Loucy (cell line): ENCODE measurements around the gene BCCIP.

ENCODE experiments used
- H2AFZ ChIP-seq: fragments of 200-600 bp; sonication (generic); 2 replicates; pipeline ENCODE4 v1.6.0; 2016; ENCODE audit warnings: antibody characterized with exemption, mild to moderate bottlenecking, low read length, moderate library complexity
- H3F3A ChIP-seq: fragments of 200-600 bp; 2 replicates; pipeline ENCODE4 v1.6.0; 2016; ENCODE audit warnings: antibody characterized with exemption, low read depth, mild to moderate bottlenecking
- H3K27me3 ChIP-seq: fragments of 200-600 bp; sonication (generic); 2 replicates; pipeline ENCODE4 v1.6.1; 2014; ENCODE audit warnings: low read length, mild to moderate bottlenecking; ENCODE audit not compliant: insufficient read depth, poor library complexity, severe bottlenecking
- H3K36me3 ChIP-seq: fragments of 200-600 bp; sonication (generic); 2 replicates; pipeline ENCODE4 v1.6.1; 2016; ENCODE audit warnings: low read length; ENCODE audit not compliant: insufficient read depth
- H3K4me1 ChIP-seq: fragments of 200-600 bp; sonication (generic); 2 replicates; pipeline ENCODE4 v1.5.1; 2014; ENCODE audit warnings: low read length, mild to moderate bottlenecking; ENCODE audit not compliant: insufficient read depth, poor library complexity, severe bottlenecking
- H3K4me2 ChIP-seq: fragments of 200-600 bp; sonication (generic); 2 replicates; pipeline ENCODE4 v1.6.0; 2014; ENCODE audit warnings: antibody characterized with exemption, low read length, low read depth, mild to moderate bottlenecking; ENCODE audit not compliant: poor library complexity, severe bottlenecking
- H3K4me3 ChIP-seq: fragments of 200-600 bp; sonication (generic); 2 replicates; pipeline ENCODE4 v1.5.1; 2014; ENCODE audit warnings: low read length, mild to moderate bottlenecking, mixed read lengths; ENCODE audit not compliant: poor library complexity, severe bottlenecking
- H3K79me2 ChIP-seq: fragments of 200-600 bp; sonication (generic); 2 replicates; pipeline ENCODE4 v1.6.1; 2014; ENCODE audit warnings: low read length; ENCODE audit not compliant: insufficient read depth
- H3K9ac ChIP-seq: fragments of 200-600 bp; sonication (generic); 2 replicates; pipeline ENCODE4 v1.6.0; 2014; ENCODE audit warnings: mild to moderate bottlenecking, low read depth, low read length, moderate library complexity; ENCODE audit not compliant: poor library complexity, severe bottlenecking
- H3K9me2 ChIP-seq: fragments of 200-600 bp; sonication (generic); replicated peaks from 2 replicates; pipeline ENCODE4 v1.6.1; 2016; ENCODE audit warnings: low read depth, low read length, mixed read lengths
- H3K9me3 ChIP-seq: fragments of 200-600 bp; sonication (generic); 2 replicates; pipeline ENCODE4 v1.6.1; 2014; ENCODE audit warnings: mild to moderate bottlenecking, antibody characterized with exemption, low read length, low read depth; ENCODE audit not compliant: insufficient read depth
- H4K20me1 ChIP-seq: fragments of 200-600 bp; sonication (generic); 2 replicates; pipeline ENCODE4 v1.6.0; 2014; ENCODE audit warnings: antibody characterized with exemption, low read length, mild to moderate bottlenecking; ENCODE audit not compliant: insufficient read depth, poor library complexity, severe bottlenecking
- CTCF ChIP-seq: fragments of 200-600 bp; sonication (generic); conservative IDR thresholded peaks from 2 replicates; pipeline ENCODE4 v1.5.1; 2014; ENCODE audit warnings: mild to moderate bottlenecking, antibody characterized with exemption, low read length
- EZH2phosphoT487 ChIP-seq: fragments of 200-600 bp; IDR thresholded peaks from 2 replicates; pipeline ENCODE4 v1.6.1; 2018; ENCODE audit warnings: antibody characterized with exemption, mild to moderate bottlenecking, moderate library complexity, borderline replicate concordance

BCCIP gene

GRCh38 chr10:125881192-125881591, 57.8 kb downstream of the BCCIP start, which contains the start of gene DHX32:
Gene DHX32, minus strand, starts transcription at chr10:125881292. Its CDS starts 468 bp downstream, at chr10:125880824.
- Histone ChIP-seq H3K36me3 (no peaks in the 10 kb centered on the region), H3K4me2 (no peak within 1 kb of the TSS), H3K9me3 (no peaks in the 10 kb centered on the region)

GRCh38 chr10:125882596-125882995, 59.2 kb downstream of the BCCIP start:
- Histone ChIP-seq H3K4me2 (no peak overlapping the region), H3K36me3 (no peaks in the 10 kb centered on the region), H3K4me3 (no peak overlapping the region), H3K4me1 (no peaks in the 10 kb centered on the region), H3F3A (no peaks in the 10 kb centered on the region), H3K79me2 (no peaks in the 10 kb centered on the region), H3K9me2 (no peaks in the 10 kb centered on the region), H4K20me1 (no peaks in the 10 kb centered on the region), H3K27me3 (no peaks in the 10 kb centered on the region), H3K9me3 (no peaks in the 10 kb centered on the region), H3K9ac (no peak overlapping the region), H2AFZ (no peak overlapping the region)
- TF ChIP-seq EZH2phosphoT487 (no peak), CTCF (no peak)

More at GRCh38 chr10:125881192-125881591, 57.8 kb downstream of the BCCIP start, which contains the start of gene DHX32:
- TF ChIP-seq EZH2phosphoT487 (no peak), CTCF (no peak)
- Histone ChIP-seq H3F3A (no peaks in the 10 kb centered on the region), H3K27me3 (no peaks in the 10 kb centered on the region), H3K9me2 (no peaks in the 10 kb centered on the region), H3K79me2 (no peaks in the 10 kb centered on the region), H2AFZ (no peak within 1 kb of the TSS), H3K4me3 (no peak within 1 kb of the TSS), H3K4me1 (no peaks in the 10 kb centered on the region), H3K9ac (no peak within 1 kb of the TSS), H4K20me1 (no peaks in the 10 kb centered on the region)

- Histone ChIP-seq H3K36me3 (no peaks in the 10 kb centered on the region), H3K9ac (no peak overlapping the region), H3K4me3 (no peak overlapping the region), H3F3A (no peaks in the 10 kb centered on the region), H4K20me1 (no peaks in the 10 kb centered on the region), H3K4me2 (no peak overlapping the region), H3K4me1 (no peaks in the 10 kb centered on the region), H3K79me2 (no peaks in the 10 kb centered on the region), H3K9me3 (no peaks in the 10 kb centered on the region), H3K9me2 (no peaks in the 10 kb centered on the region), H3K27me3 (no peaks in the 10 kb centered on the region), H2AFZ (no peak overlapping the region)
- no peak for TF ChIP-seq EZH2phosphoT487
- TF ChIP-seq CTCF: no peak
Measured at GRCh38 chr10:125883211-125883610, 59.9 kb downstream of the BCCIP start.
